ENCODE measurements around the gene AMPD3. TPM values are rescaled to one million over a fixed set of nuclear protein-coding genes. Genes with fewer than 3 reads are reported as not detected.

Gene AMPD3
- total RNA-seq, 1 experiment from 2014 or later: 17.4 TPM

GRCh38 chr11:10441091-10441490 is 14.0 kb upstream of the AMPD3 start:
- Histone ChIP-seq H3K4me3 (no peak overlapping the region), H4K20me1 (ENCODE audit: insufficient read depth) (no peaks in the 10 kb centered on the region), H3K27ac (no peak overlapping the region), H3K36me3 (ENCODE audit: low read depth) (no peaks in the 10 kb centered on the region), H2AFZ (no peak overlapping the region), H3K9me2 (ENCODE audit: insufficient read depth) (no peaks in the 10 kb centered on the region), H3K4me1 (replicated peaks; ENCODE audit: insufficient read depth) (no peaks in the 10 kb centered on the region), H3K79me2 (ENCODE audit: low read depth) (no peaks in the 10 kb centered on the region), H3F3A (ENCODE audit: insufficient read depth, low read depth) (no peaks in the 10 kb centered on the region), H3K27me3 (ENCODE audit: insufficient read depth, low read depth) (no peaks in the 10 kb centered on the region), H3K9me3 (ENCODE audit: insufficient read depth, low read depth) (no peaks in the 10 kb centered on the region), H3K4me2 (no peak overlapping the region)
- ChIA-PET CTCF (no interaction called here), POLR2A (ENCODE audit: unreplicated experiment) (no interaction called here)
- intact Hi-C loops (cut with micrococcal nuclease; ENCODE audit: unreplicated experiment): no loop called here
- TF ChIP-seq EZH2 (IDR thresholded peaks at IDR 0.05; ENCODE audit: low read depth) (no peak), CTCF (conservative IDR thresholded peaks at IDR 0.05) (no peak)
- no peak for DNase-seq
- no TSS peak for BruUV-seq (replicated peaks)

- no peaks in the 10 kb centered on the region for H3K36me3 ChIP-seq (ENCODE audit: low read depth)
- H3K27me3 ChIP-seq (ENCODE audit: insufficient read depth, low read depth): no peaks in the 10 kb centered on the region
- no peak overlapping the region for H3K4me3 ChIP-seq
- no peak for DNase-seq
- CTCF ChIA-PET: no interaction called here
- no TSS peak for BruUV-seq (replicated peaks)
- TF ChIP-seq CTCF (conservative IDR thresholded peaks at IDR 0.05) (no peak), EZH2 (IDR thresholded peaks at IDR 0.05; ENCODE audit: low read depth) (no peak)
- no peaks in the 10 kb centered on the region for H3K9me3 ChIP-seq (ENCODE audit: insufficient read depth, low read depth)
- H4K20me1 ChIP-seq (ENCODE audit: insufficient read depth): no peaks in the 10 kb centered on the region
- no peak overlapping the region for H3K27ac ChIP-seq
- H3K4me2 ChIP-seq: no peak overlapping the region
- no peaks in the 10 kb centered on the region for H3K79me2 ChIP-seq (ENCODE audit: low read depth)
- no peaks in the 10 kb centered on the region for H3F3A ChIP-seq (ENCODE audit: insufficient read depth, low read depth)
- no peaks in the 10 kb centered on the region for H3K4me1 ChIP-seq (replicated peaks; ENCODE audit: insufficient read depth)
- intact Hi-C loops (cut with micrococcal nuclease; ENCODE audit: unreplicated experiment): no loop called here
- no peak overlapping the region for H2AFZ ChIP-seq
- no peaks in the 10 kb centered on the region for H3K9me2 ChIP-seq (ENCODE audit: insufficient read depth)
- POLR2A ChIA-PET (ENCODE audit: unreplicated experiment): no interaction called here
Observed at GRCh38 chr11:10441652-10442503, 13.2 kb upstream of the AMPD3 start.

GRCh38 chr11:10443152-10443551 is 11.9 kb upstream of the AMPD3 start:
- Histone ChIP-seq H3K4me3 (no peak overlapping the region), H3K36me3 (ENCODE audit: low read depth) (no peaks in the 10 kb centered on the region), H3K27me3 (ENCODE audit: insufficient read depth, low read depth) (no peaks in the 10 kb centered on the region), H3K9me2 (ENCODE audit: insufficient read depth) (no peaks in the 10 kb centered on the region), H3K79me2 (ENCODE audit: low read depth) (no peaks in the 10 kb centered on the region), H3F3A (ENCODE audit: insufficient read depth, low read depth) (no peaks in the 10 kb centered on the region), H3K4me2 (no peak overlapping the region), H3K9me3 (ENCODE audit: insufficient read depth, low read depth) (no peaks in the 10 kb centered on the region), H4K20me1 (ENCODE audit: insufficient read depth) (no peaks in the 10 kb centered on the region), H3K4me1 (replicated peaks; ENCODE audit: insufficient read depth) (no peaks in the 10 kb centered on the region), H2AFZ (no peak overlapping the region), H3K27ac (no peak overlapping the region)
- no TSS peak for BruUV-seq (replicated peaks)
- DNase-seq: no peak
- ChIA-PET CTCF (no interaction called here), POLR2A (ENCODE audit: unreplicated experiment) (no interaction called here)
- intact Hi-C loops (cut with micrococcal nuclease; ENCODE audit: unreplicated experiment): no loop called here
- TF ChIP-seq CTCF (conservative IDR thresholded peaks at IDR 0.05) (no peak), EZH2 (IDR thresholded peaks at IDR 0.05; ENCODE audit: low read depth) (no peak)
